ENCODE data around the gene EYS.

DNA sequence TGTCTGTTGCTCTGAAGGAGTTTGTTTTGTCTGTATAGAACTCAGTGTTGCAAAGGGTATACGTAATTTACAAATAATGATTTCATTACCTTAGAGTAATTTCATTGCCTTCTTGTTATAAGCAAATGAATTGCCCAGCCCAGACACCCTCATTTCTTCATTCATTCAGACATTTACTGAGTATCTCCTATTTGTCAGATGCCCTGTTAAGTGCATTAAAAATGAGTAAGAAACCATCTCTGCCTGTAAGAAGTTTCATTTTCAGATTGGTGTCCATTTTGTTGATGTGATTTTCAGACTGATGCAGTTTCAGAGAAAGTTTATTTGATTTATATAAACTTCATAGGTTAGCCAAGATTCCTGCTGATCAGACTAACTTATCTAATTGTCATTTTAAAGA, 1642.1 kb downstream of the EYS start:
- TF ChIP-seq CTCF (IDR thresholded peaks at IDR 0.05), result no peak
- TF ChIP-seq POLR2A (IDR thresholded peaks at IDR 0.05), result no peak
- TF ChIP-seq POLR2AphosphoS5 (IDR thresholded peaks at IDR 0.05), result no peak

Measured in breast epithelium (tissue), 3 donors.